ENCODE results near the gene FNIP2. TPM values are rescaled to one million over a fixed set of nuclear protein-coding genes. Genes with fewer than 3 reads are reported as not detected.
"Not testable (repeated sequence)": the region's sequence is repeated elsewhere in the genome, so short reads cannot be mapped to it uniquely, and the experiment has no call there.

The FNIP2 gene
- total RNA-seq = 18.2 and 19.7 TPM in 2 replicates

- intact Hi-C loops (cut with micrococcal nuclease) = loop anchor here (1.0 to 2.0 kb wide), 8 partner anchors 10 to 438 kb away; partner anchors contain the start of genes C4orf46, PPID and RAPGEF2
These were observed at the start of gene FNIP2 for GRCh38 chr4:158768555-158769174. FNIP2 (plus strand) TSS chr4:158769026; CDS start chr4:158769213, 187 bp downstream.

GRCh38 chr4:158721680-158722079, 47.1 kb upstream of the FNIP2 start:
- intact Hi-C loops (cut with micrococcal nuclease) = loop anchor here (5.0 to 10.0 kb wide), 2 partner anchors 186 to 467 kb away; no protein-coding TSS in a partner anchor

GRCh38 chr4:158722291-158722916, 46.4 kb upstream of the FNIP2 start:
- intact Hi-C loops (cut with micrococcal nuclease) = loop anchor here (5.0 to 10.0 kb wide), 2 partner anchors 185 to 468 kb away; no protein-coding TSS in a partner anchor

- intact Hi-C loops (cut with micrococcal nuclease) = loop anchor here (1.0 to 10.0 kb wide), 7 partner anchors 46 to 480 kb away; partner anchors contain the start of genes ETFDH, FNIP2 and RAPGEF2
These were observed 45.7 kb upstream of the FNIP2 start, which contains the start of gene PPID for GRCh38 chr4:158722917-158723793. PPID (minus strand) TSS chr4:158723396; CDS start chr4:158723288, 108 bp downstream.

GRCh38 chr4:158724637-158725036, 44.2 kb upstream of the FNIP2 start:
- intact Hi-C loops (cut with micrococcal nuclease) = loop anchor here (5.0 to 10.0 kb wide), 2 partner anchors 183 to 470 kb away; no protein-coding TSS in a partner anchor

- intact Hi-C loops (cut with micrococcal nuclease) = loop anchor here (10.0 kb wide), 1 partner anchor 472 kb away; no protein-coding TSS in a partner anchor
These were observed 42.2 kb upstream of the FNIP2 start for GRCh38 chr4:158726633-158727032.

GRCh38 chr4:158728236-158728635, 40.6 kb upstream of the FNIP2 start:
- intact Hi-C loops (cut with micrococcal nuclease) = loop anchor here (10.0 kb wide), 1 partner anchor 473 kb away; no protein-coding TSS in a partner anchor

GRCh38 chr4:158729716-158730559, 38.9 kb upstream of the FNIP2 start:
- intact Hi-C loops (cut with micrococcal nuclease) = loop anchor here (1.0 to 10.0 kb wide), 5 partner anchors 120 to 716 kb away; no protein-coding TSS in a partner anchor

- intact Hi-C loops (cut with micrococcal nuclease) = no loop called here
These were observed 30.0 kb upstream of the FNIP2 start for GRCh38 chr4:158738866-158739265.

- intact Hi-C loops (cut with micrococcal nuclease) = no loop called here
These were observed 29.2 kb upstream of the FNIP2 start for GRCh38 chr4:158739600-158739999.

GRCh38 chr4:158741326-158742021, 27.4 kb upstream of the FNIP2 start:
- intact Hi-C loops (cut with micrococcal nuclease) = no loop called here

GRCh38 chr4:158746537-158746936, 22.3 kb upstream of the FNIP2 start:
- intact Hi-C loops (cut with micrococcal nuclease) = not testable (repeated sequence)

- intact Hi-C loops (cut with micrococcal nuclease) = no loop called here
These were observed 18.4 kb upstream of the FNIP2 start for GRCh38 chr4:158750379-158750778.

GRCh38 chr4:158754385-158755180, 14.2 kb upstream of the FNIP2 start:
- intact Hi-C loops (cut with micrococcal nuclease) = no loop called here

GRCh38 chr4:158755819-158756218, 13.0 kb upstream of the FNIP2 start:
- intact Hi-C loops (cut with micrococcal nuclease) = not testable (repeated sequence)

GRCh38 chr4:158756588-158756987, 12.2 kb upstream of the FNIP2 start:
- intact Hi-C loops (cut with micrococcal nuclease) = no loop called here

- intact Hi-C loops (cut with micrococcal nuclease) = no loop called here
These were observed 10.7 kb upstream of the FNIP2 start for GRCh38 chr4:158758142-158758541.

GRCh38 chr4:158758703-158759102, 10.1 kb upstream of the FNIP2 start:
- intact Hi-C loops (cut with micrococcal nuclease) = no loop called here

- intact Hi-C loops (cut with micrococcal nuclease) = not testable (repeated sequence)
These were observed 9.3 kb upstream of the FNIP2 start for GRCh38 chr4:158759539-158759938.

Measured in T-helper 1 cell treated with Interleukin-12 subunit alpha and Interleukin-12 subunit beta and Interleukin-4 antibody, amounts not matched to agents 30 ng/mL and 1 ng/mL, for 36 hours (primary cell).